ENCODE results near the gene HSPA4. TPM values are rescaled to one million over a fixed set of nuclear protein-coding genes. Genes with fewer than 3 reads are reported as not detected.

Gene HSPA4
- total and polyA plus RNA-seq, 2 donors (not counting 3 experiments of a cell fraction or from before 2014, with no cell fraction given), result 11.2 to 161 TPM

- Histone ChIP-seq H3K4me2 (ENCODE audit: insufficient read depth, low read length) (no peak overlapping the region), H3K27me3 (ENCODE audit: control insufficient read depth in 2 of 2, insufficient read depth in 2 of 2, low read length in 2 of 2) (no peaks in the 10 kb centered on the region), H3K36me3 (ENCODE audit: control insufficient read depth in 2 of 2, extremely low read depth in 1 of 2, insufficient read depth in 2 of 2, low read length in 2 of 2) (no peaks in the 10 kb centered on the region), H3K79me2 (ENCODE audit: control insufficient read depth, insufficient read depth, low read length) (no peaks in the 10 kb centered on the region), H3K4me1 (ENCODE audit: control insufficient read depth, extremely low read depth, insufficient read depth, low read length) (no peaks in the 10 kb centered on the region), H3K9me3 (replicated peaks; ENCODE audit: control insufficient read depth, insufficient read depth, low read length) (no peaks in the 10 kb centered on the region), H3K9ac (replicated peaks; ENCODE audit: extremely low read depth, insufficient read depth, low read length) (no peak overlapping the region), H3K4me3 (replicated peaks in 1 of 3; ENCODE audit: insufficient read depth in 1 of 3, low read depth in 1 of 3, low read length in 3 of 3) (no peak overlapping the region), H4K20me1 (replicated peaks; ENCODE audit: control insufficient read depth, extremely low read depth, insufficient read depth, low read length) (no peaks in the 10 kb centered on the region), H3K9me1 (replicated peaks; ENCODE audit: control insufficient read depth, extremely low read depth, insufficient read depth, low read length) (no peaks in the 10 kb centered on the region), H2AFZ (ENCODE audit: low read depth, low read length) (no peak overlapping the region), H3K27ac (ENCODE audit: insufficient read depth, low read depth, low read length) (no peak overlapping the region)
- no TSS peak for BruUV-seq (replicated peaks)
- no peak for TF ChIP-seq EZH2 (IDR thresholded peaks at IDR 0.05; ENCODE audit: borderline replicate concordance, low read depth, low read length, severe bottlenecking)
- TF ChIP-seq FOS (IDR thresholded peaks at IDR 0.05; ENCODE audit: borderline replicate concordance, insufficient read depth, low read length), result no peak
- TF ChIP-seq MAX (IDR thresholded peaks at IDR 0.05; ENCODE audit: insufficient read depth, insufficient read length), result no peak
- TF ChIP-seq GATA2 (IDR thresholded peaks at IDR 0.05; ENCODE audit: insufficient read depth, insufficient read length, low read depth, low read length), result no peak
- no peak for TF ChIP-seq MYC (IDR thresholded peaks at IDR 0.05; ENCODE audit: low read depth, low read length)
- no peak for TF ChIP-seq POLR2AphosphoS5 (IDR thresholded peaks at IDR 0.05; ENCODE audit: insufficient read depth, low read depth, low read length)
- no peak for TF ChIP-seq JUN (IDR thresholded peaks at IDR 0.05; ENCODE audit: borderline replicate concordance, insufficient read depth, insufficient read length, low read depth)
- TF ChIP-seq POLR2A (IDR thresholded peaks at IDR 0.05; ENCODE audit: low read depth, low read length), result no peak
- TF ChIP-seq CTCF (IDR thresholded peaks at IDR 0.05; ENCODE audit: extremely low read depth in 1 of 2, insufficient read depth in 1 of 2, low read depth in 1 of 2, low read length in 2 of 2), result no peak
- intact Hi-C loops (cut with micrococcal nuclease) (no loop called here), dilution Hi-C loops (cut with MboI; ENCODE audit: extremely low pct_ligation_motif_present, low sequenced_read_pairs) (no loop called here)
- ChIA-PET CTCF (interaction anchor here (1.0 to 8.1 kb wide), 5 partner anchors 7 to 170 kb away, joined by 4 to 303 read pairs (median 7); no protein-coding TSS in a partner anchor), POLR2A (no interaction called here)
- no peak for FAIRE-seq
- no peak for DNase-seq (ENCODE audit: low read depth, low spot score)
Measured at GRCh38 chr5:133117166-133117911, 65.5 kb downstream of the HSPA4 start.
